Duodenal mucosa (tissue), 2 donors: ENCODE measurements around the gene NR2F6.

Experiments
- H3K27ac ChIP-seq: one replicate; pipeline ENCODE4 v1.7.0; 2013; ENCODE audit warnings: low read depth, low read length
- H3K27me3 ChIP-seq, 2 donors: one replicate each; pipeline ENCODE4 v1.7.0; 2013; ENCODE audit warnings: low read length in 2 of 2, control low read depth in 1 of 2; ENCODE audit not compliant: insufficient read depth in 2 of 2, control insufficient read depth in 1 of 2
- H3K36me3 ChIP-seq, 2 donors: one replicate each; pipeline ENCODE4 v1.7.0; 2013; ENCODE audit warnings: low read length in 2 of 2, control low read depth in 1 of 2; ENCODE audit not compliant: insufficient read depth in 2 of 2, control insufficient read depth in 1 of 2
- H3K4me1 ChIP-seq, 2 donors: one replicate each; pipeline ENCODE4 v1.7.0; 2013; ENCODE audit warnings: low read length in 2 of 2, control low read depth in 1 of 2; ENCODE audit not compliant: insufficient read depth in 2 of 2, control insufficient read depth in 1 of 2
- H3K4me3 ChIP-seq, 2 donors: one replicate each; pipeline ENCODE4 v1.7.0; 2013; ENCODE audit warnings: low read length in 2 of 2, low read depth in 1 of 2
- H3K9ac ChIP-seq, 2 donors: one replicate each; pipeline ENCODE4 v1.7.0; 2013; ENCODE audit warnings: low read length in 2 of 2, low read depth in 1 of 2
- H3K9me3 ChIP-seq, 2 donors: one replicate each; pipeline ENCODE4 v1.7.0; 2013; ENCODE audit warnings: low read length in 2 of 2, control low read depth in 1 of 2; ENCODE audit not compliant: control insufficient read depth in 1 of 2

Gene NR2F6

GRCh38 chr19:17227798-17228367, 17.8 kb downstream of the NR2F6 start:
- H3K4me3 ChIP-seq: no peak overlapping the region
- H3K4me1 ChIP-seq: no peaks in the 10 kb centered on the region
- no peak overlapping the region for H3K9ac ChIP-seq
- no peaks in the 10 kb centered on the region for H3K9me3 ChIP-seq
- H3K27me3 ChIP-seq: no peaks in the 10 kb centered on the region
- H3K36me3 ChIP-seq: peaks cover 3 to 37% of the 10 kb centered on the region in 2 donors
- H3K27ac ChIP-seq: no peak overlapping the region

GRCh38 chr19:17226002-17226933, 19.5 kb downstream of the NR2F6 start, which contains the start of gene OCEL1:
TSS of gene OCEL1 (plus strand) at chr19:17226226. CDS start at chr19:17226248, 22 bp downstream.
- no peaks in the 10 kb centered on the region for H3K4me1 ChIP-seq
- no peaks in the 10 kb centered on the region for H3K9me3 ChIP-seq
- H3K27ac ChIP-seq: peak within 1 kb of the TSS; percentile 91
- H3K4me3 ChIP-seq: peak within 1 kb of the TSS; percentile 72 to 79
- peaks cover 0 to 22% of the 10 kb centered on the region in 2 donors for H3K36me3 ChIP-seq
- H3K9ac ChIP-seq: peak within 1 kb of the TSS; percentile 51 to 63
- no peaks in the 10 kb centered on the region for H3K27me3 ChIP-seq

GRCh38 chr19:17225053-17225452, 20.7 kb downstream of the NR2F6 start:
- Histone ChIP-seq H3K9me3 (no peaks in the 10 kb centered on the region), H3K36me3 (peaks cover 0 to 13% of the 10 kb centered on the region in 2 donors), H3K9ac (no peak overlapping the region), H3K4me3 (no peak overlapping the region), H3K4me1 (peaks cover 0 to 5% of the 10 kb centered on the region in 2 donors), H3K27ac (no peak overlapping the region), H3K27me3 (no peaks in the 10 kb centered on the region)

GRCh38 chr19:17220207-17220758, 25.4 kb downstream of the NR2F6 start:
- H3K9me3 ChIP-seq: no peaks in the 10 kb centered on the region
- H3K36me3 ChIP-seq: peaks cover 4 to 23% of the 10 kb centered on the region in 2 donors
- no peaks in the 10 kb centered on the region for H3K27me3 ChIP-seq
- H3K27ac ChIP-seq: no peak overlapping the region
- H3K9ac ChIP-seq: no peak overlapping the region
- H3K4me1 ChIP-seq: peaks cover 6 to 13% of the 10 kb centered on the region in 2 donors
- H3K4me3 ChIP-seq: no peak overlapping the region

- Histone ChIP-seq H3K4me3 (no peak overlapping the region), H3K36me3 (peaks cover 4 to 23% of the 10 kb centered on the region in 2 donors), H3K27me3 (no peaks in the 10 kb centered on the region)
Observed at GRCh38 chr19:17219286-17219685, 26.4 kb downstream of the NR2F6 start.

GRCh38 chr19:17216058-17216670, 29.6 kb downstream of the NR2F6 start:
- Histone ChIP-seq H3K4me1 (peaks cover 12 to 19% of the 10 kb centered on the region in 2 donors), H3K36me3 (peaks cover 4 to 38% of the 10 kb centered on the region in 2 donors), H3K27ac (no peak overlapping the region), H3K9me3 (no peaks in the 10 kb centered on the region), H3K9ac (peak overlapping the region in 1 of 2 donors; percentile 38), H3K27me3 (no peaks in the 10 kb centered on the region), H3K4me3 (peak overlapping the region; percentile 76 to 87)

More at GRCh38 chr19:17219286-17219685, 26.4 kb downstream of the NR2F6 start:
- H3K9ac ChIP-seq: no peak overlapping the region
- H3K27ac ChIP-seq: no peak overlapping the region
- H3K4me1 ChIP-seq: peaks cover 12 to 19% of the 10 kb centered on the region in 2 donors
- H3K9me3 ChIP-seq: no peaks in the 10 kb centered on the region

- Histone ChIP-seq H3K9me3 (no peaks in the 10 kb centered on the region), H3K4me1 (peaks cover 12 to 16% of the 10 kb centered on the region in 2 donors), H3K9ac (peak within 1 kb of the TSS; percentile 64 to 73), H3K27ac (peak within 1 kb of the TSS; percentile 94), H3K27me3 (no peaks in the 10 kb centered on the region), H3K4me3 (peak within 1 kb of the TSS; percentile 76 to 87), H3K36me3 (peaks cover 5 to 45% of the 10 kb centered on the region in 2 donors)
Observed at GRCh38 chr19:17215127-17215971, 30.4 kb downstream of the NR2F6 start, which contains the start of gene USE1. TSS of gene USE1 (plus strand) at chr19:17215357. CDS start at chr19:17215406, 49 bp downstream.

GRCh38 chr19:17214508-17215126, 31.1 kb downstream of the NR2F6 start:
- peak overlapping the region; percentile 76 to 87 for H3K4me3 ChIP-seq
- peak overlapping the region; percentile 64 to 73 for H3K9ac ChIP-seq
- peaks cover 11 to 51% of the 10 kb centered on the region in 2 donors for H3K36me3 ChIP-seq
- H3K27me3 ChIP-seq: no peaks in the 10 kb centered on the region
- peak overlapping the region; percentile 94 for H3K27ac ChIP-seq
- H3K4me1 ChIP-seq: peaks cover 12 to 14% of the 10 kb centered on the region in 2 donors
- no peaks in the 10 kb centered on the region for H3K9me3 ChIP-seq

- Histone ChIP-seq H3K27ac (no peak overlapping the region), H3K4me1 (peaks cover 12 to 14% of the 10 kb centered on the region in 2 donors), H3K9ac (no peak overlapping the region), H3K27me3 (no peaks in the 10 kb centered on the region), H3K4me3 (no peak overlapping the region), H3K9me3 (no peaks in the 10 kb centered on the region), H3K36me3 (peaks cover 13 to 54% of the 10 kb centered on the region in 2 donors)
Observed at GRCh38 chr19:17213334-17213733, 32.4 kb downstream of the NR2F6 start.
